Liver (tissue), 9 donors: Measurements from ENCODE around the gene PLXND1. TPM values are rescaled to one million over a fixed set of nuclear protein-coding genes. Genes with fewer than 3 reads are reported as not detected.

Source experiments
- DNase-seq: peaks from one replicate; pipeline ENCODE4 v3.0.0-alpha.2; 2017; ENCODE audit warnings: low spot score
- H3K27ac ChIP-seq, 2 donors: one replicate each; pipeline ENCODE4 v1.7.0; 2013; ENCODE audit warnings: inconsistent platforms in 2 of 2, low read length in 2 of 2, control low read depth in 1 of 2, low read depth in 1 of 2, mild to moderate bottlenecking in 1 of 2
- H3K27me3 ChIP-seq, 4 donors: one replicate each; pipeline versions ENCODE4 v1.6.1 to v1.7.0; 2013; ENCODE audit warnings: low read length in 3 of 4, inconsistent platforms in 1 of 4, mild to moderate bottlenecking in 1 of 4, moderate library complexity in 1 of 4; ENCODE audit not compliant: control insufficient read depth in 4 of 4, insufficient read depth in 4 of 4
- H3K36me3 ChIP-seq, 4 donors: one replicate each; pipeline versions ENCODE4 v1.6.1 to v1.7.0; 2013; ENCODE audit warnings: low read length in 3 of 4, mild to moderate bottlenecking in 3 of 4, low read depth in 1 of 4, moderate library complexity in 1 of 4; ENCODE audit not compliant: control insufficient read depth in 4 of 4, insufficient read depth in 3 of 4
- H3K4me1 ChIP-seq, 4 donors: one replicate each; pipeline versions ENCODE4 v1.6.1 to v1.7.0; 2013; ENCODE audit warnings: low read length in 3 of 4, mild to moderate bottlenecking in 3 of 4, moderate library complexity in 1 of 4; ENCODE audit not compliant: control insufficient read depth in 4 of 4, insufficient read depth in 4 of 4
- H3K4me3 ChIP-seq, 3 donors: one replicate each; pipeline versions ENCODE4 v1.6.1 to v1.7.0; 2013; ENCODE audit warnings: low read length in 3 of 3, control low read depth in 1 of 3, low read depth in 1 of 3, mild to moderate bottlenecking in 1 of 3
- H3K9ac ChIP-seq, 2 donors: one replicate each; pipeline ENCODE4 v1.7.0; 2013; ENCODE audit warnings: low read length in 2 of 2, mild to moderate bottlenecking in 2 of 2, moderate library complexity in 2 of 2, control low read depth in 1 of 2, low read depth in 1 of 2
- H3K9me3 ChIP-seq, 4 donors: one replicate each; pipeline versions ENCODE4 v1.6.1 to v1.7.0; 2013; ENCODE audit warnings: low read length in 3 of 4; ENCODE audit not compliant: control insufficient read depth in 4 of 4
- ATF3 ChIP-seq: IDR thresholded peaks from 2 replicates; pipeline ENCODE4 v1.6.1; 2016; ENCODE audit warnings: antibody characterized with exemption
- EGR1 ChIP-seq, 2 donors: IDR thresholded peaks; 2 replicates each; pipeline ENCODE4 v1.6.1; 2016 to 2018; ENCODE audit warnings: antibody characterized with exemption in 2 of 2, low read depth in 2 of 2
- FOXA1 ChIP-seq: IDR thresholded peaks from 2 replicates; pipeline ENCODE4 v1.6.1; 2016; ENCODE audit warnings: antibody characterized with exemption
- FOXA2 ChIP-seq: IDR thresholded peaks from 2 replicates; pipeline ENCODE4 v1.6.1; 2016; ENCODE audit warnings: antibody characterized with exemption
- GABPA ChIP-seq, 2 donors: IDR thresholded peaks in 1 of 2; conservative IDR thresholded peaks in 1 of 2; 2 replicates each; pipeline ENCODE4 v1.6.1; 2016; ENCODE audit warnings: antibody characterized with exemption in 2 of 2, mild to moderate bottlenecking in 1 of 2, moderate library complexity in 1 of 2
- HNF4A ChIP-seq, 2 donors: conservative IDR thresholded peaks; 2 replicates each; pipeline ENCODE4 v1.6.1; 2016; ENCODE audit warnings: antibody characterized with exemption in 2 of 2, mild to moderate bottlenecking in 2 of 2
- HNF4G ChIP-seq: IDR thresholded peaks from 2 replicates; pipeline ENCODE4 v1.6.1; 2016; ENCODE audit warnings: antibody characterized with exemption
- JUND ChIP-seq, 2 donors: IDR thresholded peaks; 2 replicates each; pipeline ENCODE4 v1.6.1; 2016; ENCODE audit warnings: antibody characterized with exemption in 2 of 2
- NR2F2 ChIP-seq: IDR thresholded peaks from 2 replicates; pipeline ENCODE4 v1.6.1; 2016; ENCODE audit warnings: antibody characterized with exemption
- RAD21 ChIP-seq, 2 donors: IDR thresholded peaks; 2 replicates each; pipeline ENCODE4 v1.6.1; 2016; ENCODE audit warnings: antibody characterized with exemption in 2 of 2, mild to moderate bottlenecking in 2 of 2
- RXRA ChIP-seq, 2 donors: IDR thresholded peaks; 2 replicates each; pipeline ENCODE4 v1.6.1; 2017 to 2018; ENCODE audit warnings: antibody characterized with exemption in 2 of 2, mild to moderate bottlenecking in 1 of 2
- SP1 ChIP-seq: IDR thresholded peaks from 2 replicates; pipeline ENCODE4 v1.6.1; 2018; ENCODE audit warnings: antibody characterized with exemption, mild to moderate bottlenecking
- TAF1 ChIP-seq: conservative IDR thresholded peaks from 2 replicates; pipeline ENCODE4 v1.6.1; 2016; ENCODE audit warnings: antibody characterized with exemption, mild to moderate bottlenecking
- YY1 ChIP-seq: IDR thresholded peaks from 2 replicates; pipeline ENCODE4 v1.6.1; 2016; ENCODE audit warnings: antibody characterized with exemption, mild to moderate bottlenecking
- WGBS: extraction: QIAGEN DNeasy Blood & Tissue Kit; methylation state at CpG from one replicate; pipeline ENCODE4 v1.1.7; 2013; 5-methylcytosine and 5-hydroxymethylcytosine counted together
- polyA plus RNA-seq, 2 donors: library from polyadenylated mRNA; stranded (reverse) in 1 of 2; unstranded in 1 of 2; fragments of 200-250 nt in 1 of 2; fragments of >200 nt in 1 of 2; fragmentation: Nextera tagmentation in 1 of 2; extraction: Ambion mirVana in 1 of 2; gene quantifications; one replicate each; pipeline versions ENCODE4 v1.2.1 to v1.2.3, GENCODE V29; 2013 to 2015
- total RNA-seq, 2 donors: library from RNA; depleted of rRNA; stranded (reverse); fragments of >200 nt; gene quantifications; one replicate each; pipeline ENCODE4 v1.2.3, GENCODE V29; 2014
- TF ChIP-seq, protein P1 (sequence below): IDR thresholded peaks from 2 replicates; pipeline ENCODE4 v1.6.1; 2016; ENCODE audit warnings: antibody characterized with exemption, mild to moderate bottlenecking
- TF ChIP-seq, protein P2 (sequence below): IDR thresholded peaks from 2 replicates; pipeline ENCODE4 v1.6.1; 2016; ENCODE audit warnings: antibody characterized with exemption
- TF ChIP-seq, protein P3 (sequence below): fragments of 150-350 bp; IDR thresholded peaks from 2 replicates; pipeline ENCODE4 v1.5.1; 2017; ENCODE audit warnings: improper control_type of control experiment, low read depth, low read length; ENCODE audit not compliant: missing input control
- donor health status: healthy.
- donor health status: healthy.
- donor health status: healthy.
- donor health status: healthy.
- donor health status: healthy.

The PLXND1 gene
- total and polyA plus RNA-seq, 4 donors, result 10.4 to 50.2 (median 32.8) TPM

GRCh38 chr3:129548104-129548965 is 58.1 kb downstream of the PLXND1 start:
- no peak overlapping the region for H3K27ac ChIP-seq
- DNase-seq, result no peak
- 92% methylated on average over 19 of the region's 19 CpGs for WGBS

DNA sequence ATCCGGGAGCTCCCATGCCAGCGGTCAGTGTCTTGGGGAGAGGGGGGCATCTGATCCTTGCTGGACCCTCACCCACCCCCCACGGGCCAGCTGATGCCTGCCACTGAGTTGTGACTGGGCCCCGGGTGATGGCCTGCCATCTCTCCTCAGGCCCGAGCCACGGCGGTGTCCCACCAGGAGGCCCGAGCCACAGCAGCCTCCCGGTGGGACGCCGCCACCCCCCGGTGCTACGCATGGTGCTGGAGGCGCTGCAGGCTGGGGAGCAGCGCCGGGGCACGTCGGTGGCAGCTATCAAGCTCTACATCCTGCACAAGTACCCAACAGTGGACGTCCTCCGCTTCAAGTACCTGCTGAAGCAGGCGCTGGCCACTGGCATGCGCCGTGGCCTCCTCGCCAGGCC is 59.2 kb downstream of the PLXND1 start:
- no peaks in the 10 kb centered on the region for H3K4me1 ChIP-seq
- no peaks in the 10 kb centered on the region for H3K27me3 ChIP-seq
- H3K36me3 ChIP-seq, result no peaks in the 10 kb centered on the region
- H3K9me3 ChIP-seq, result no peaks in the 10 kb centered on the region
- 96% methylated on average over 24 of the region's 24 CpGs for WGBS
- no peak for DNase-seq
- no peak overlapping the region for H3K27ac ChIP-seq
- no peak overlapping the region for H3K4me3 ChIP-seq
- no peak overlapping the region for H3K9ac ChIP-seq
- no peak for TF ChIP-seq ATF3
- no peak for TF ChIP-seq RXRA (IDR thresholded peaks at IDR 0.05)
- no peak for TF ChIP-seq EGR1 (IDR thresholded peaks at IDR 0.05; ENCODE audit: low read depth in 2 of 2)
- TF ChIP-seq HNF4A (conservative IDR thresholded peaks at IDR 0.05), result no peak
- TF ChIP-seq, protein P1, sequence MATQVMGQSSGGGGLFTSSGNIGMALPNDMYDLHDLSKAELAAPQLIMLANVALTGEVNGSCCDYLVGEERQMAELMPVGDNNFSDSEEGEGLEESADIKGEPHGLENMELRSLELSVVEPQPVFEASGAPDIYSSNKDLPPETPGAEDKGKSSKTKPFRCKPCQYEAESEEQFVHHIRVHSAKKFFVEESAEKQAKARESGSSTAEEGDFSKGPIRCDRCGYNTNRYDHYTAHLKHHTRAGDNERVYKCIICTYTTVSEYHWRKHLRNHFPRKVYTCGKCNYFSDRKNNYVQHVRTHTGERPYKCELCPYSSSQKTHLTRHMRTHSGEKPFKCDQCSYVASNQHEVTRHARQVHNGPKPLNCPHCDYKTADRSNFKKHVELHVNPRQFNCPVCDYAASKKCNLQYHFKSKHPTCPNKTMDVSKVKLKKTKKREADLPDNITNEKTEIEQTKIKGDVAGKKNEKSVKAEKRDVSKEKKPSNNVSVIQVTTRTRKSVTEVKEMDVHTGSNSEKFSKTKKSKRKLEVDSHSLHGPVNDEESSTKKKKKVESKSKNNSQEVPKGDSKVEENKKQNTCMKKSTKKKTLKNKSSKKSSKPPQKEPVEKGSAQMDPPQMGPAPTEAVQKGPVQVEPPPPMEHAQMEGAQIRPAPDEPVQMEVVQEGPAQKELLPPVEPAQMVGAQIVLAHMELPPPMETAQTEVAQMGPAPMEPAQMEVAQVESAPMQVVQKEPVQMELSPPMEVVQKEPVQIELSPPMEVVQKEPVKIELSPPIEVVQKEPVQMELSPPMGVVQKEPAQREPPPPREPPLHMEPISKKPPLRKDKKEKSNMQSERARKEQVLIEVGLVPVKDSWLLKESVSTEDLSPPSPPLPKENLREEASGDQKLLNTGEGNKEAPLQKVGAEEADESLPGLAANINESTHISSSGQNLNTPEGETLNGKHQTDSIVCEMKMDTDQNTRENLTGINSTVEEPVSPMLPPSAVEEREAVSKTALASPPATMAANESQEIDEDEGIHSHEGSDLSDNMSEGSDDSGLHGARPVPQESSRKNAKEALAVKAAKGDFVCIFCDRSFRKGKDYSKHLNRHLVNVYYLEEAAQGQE, result no peak
- no peak for TF ChIP-seq JUND (IDR thresholded peaks at IDR 0.05)
- TF ChIP-seq, protein P2, sequence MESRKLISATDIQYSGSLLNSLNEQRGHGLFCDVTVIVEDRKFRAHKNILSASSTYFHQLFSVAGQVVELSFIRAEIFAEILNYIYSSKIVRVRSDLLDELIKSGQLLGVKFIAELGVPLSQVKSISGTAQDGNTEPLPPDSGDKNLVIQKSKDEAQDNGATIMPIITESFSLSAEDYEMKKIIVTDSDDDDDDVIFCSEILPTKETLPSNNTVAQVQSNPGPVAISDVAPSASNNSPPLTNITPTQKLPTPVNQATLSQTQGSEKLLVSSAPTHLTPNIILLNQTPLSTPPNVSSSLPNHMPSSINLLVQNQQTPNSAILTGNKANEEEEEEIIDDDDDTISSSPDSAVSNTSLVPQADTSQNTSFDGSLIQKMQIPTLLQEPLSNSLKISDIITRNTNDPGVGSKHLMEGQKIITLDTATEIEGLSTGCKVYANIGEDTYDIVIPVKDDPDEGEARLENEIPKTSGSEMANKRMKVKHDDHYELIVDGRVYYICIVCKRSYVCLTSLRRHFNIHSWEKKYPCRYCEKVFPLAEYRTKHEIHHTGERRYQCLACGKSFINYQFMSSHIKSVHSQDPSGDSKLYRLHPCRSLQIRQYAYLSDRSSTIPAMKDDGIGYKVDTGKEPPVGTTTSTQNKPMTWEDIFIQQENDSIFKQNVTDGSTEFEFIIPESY, result no peak
- TF ChIP-seq YY1, result no peak
- TF ChIP-seq, protein P3, sequence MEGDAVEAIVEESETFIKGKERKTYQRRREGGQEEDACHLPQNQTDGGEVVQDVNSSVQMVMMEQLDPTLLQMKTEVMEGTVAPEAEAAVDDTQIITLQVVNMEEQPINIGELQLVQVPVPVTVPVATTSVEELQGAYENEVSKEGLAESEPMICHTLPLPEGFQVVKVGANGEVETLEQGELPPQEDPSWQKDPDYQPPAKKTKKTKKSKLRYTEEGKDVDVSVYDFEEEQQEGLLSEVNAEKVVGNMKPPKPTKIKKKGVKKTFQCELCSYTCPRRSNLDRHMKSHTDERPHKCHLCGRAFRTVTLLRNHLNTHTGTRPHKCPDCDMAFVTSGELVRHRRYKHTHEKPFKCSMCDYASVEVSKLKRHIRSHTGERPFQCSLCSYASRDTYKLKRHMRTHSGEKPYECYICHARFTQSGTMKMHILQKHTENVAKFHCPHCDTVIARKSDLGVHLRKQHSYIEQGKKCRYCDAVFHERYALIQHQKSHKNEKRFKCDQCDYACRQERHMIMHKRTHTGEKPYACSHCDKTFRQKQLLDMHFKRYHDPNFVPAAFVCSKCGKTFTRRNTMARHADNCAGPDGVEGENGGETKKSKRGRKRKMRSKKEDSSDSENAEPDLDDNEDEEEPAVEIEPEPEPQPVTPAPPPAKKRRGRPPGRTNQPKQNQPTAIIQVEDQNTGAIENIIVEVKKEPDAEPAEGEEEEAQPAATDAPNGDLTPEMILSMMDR, result no peak
- no peak for TF ChIP-seq FOXA2
- TF ChIP-seq NR2F2, result no peak
- no peak for TF ChIP-seq RAD21 (IDR thresholded peaks at IDR 0.05)
- TF ChIP-seq HNF4G, result no peak
- TF ChIP-seq SP1, result no peak
- TF ChIP-seq TAF1, result no peak
- TF ChIP-seq FOXA1, result no peak
- no peak for TF ChIP-seq GABPA (IDR thresholded peaks at IDR 0.05 in 1 of 2, conservative IDR thresholded peaks at IDR 0.05 in 1 of 2)

More at GRCh38 chr3:129548104-129548965, 58.1 kb downstream of the PLXND1 start:
- TF ChIP-seq EGR1 (IDR thresholded peaks at IDR 0.05; ENCODE audit: low read depth in 2 of 2) (no peak), JUND (IDR thresholded peaks at IDR 0.05) (no peak), ATF3 (no peak), HNF4A (conservative IDR thresholded peaks at IDR 0.05) (no peak), FOXA2 (no peak), SP1 (no peak), FOXA1 (no peak), RXRA (IDR thresholded peaks at IDR 0.05) (no peak), YY1 (no peak), GABPA (IDR thresholded peaks at IDR 0.05 in 1 of 2, conservative IDR thresholded peaks at IDR 0.05 in 1 of 2) (no peak)
- TF ChIP-seq, protein P2, result no peak
- no peak overlapping the region for H3K4me3 ChIP-seq
- H3K27me3 ChIP-seq, result no peaks in the 10 kb centered on the region
- H3K36me3 ChIP-seq, result no peaks in the 10 kb centered on the region
- H3K4me1 ChIP-seq, result peaks cover 0 to 3% (median under 1%) of the 10 kb centered on the region in 4 donors
- H3K9ac ChIP-seq, result no peak overlapping the region
- H3K9me3 ChIP-seq, result no peaks in the 10 kb centered on the region
